ENCODE data around the gene APBB2.
"Not testable (repeated sequence)": the region's sequence is repeated elsewhere in the genome, so short reads cannot be mapped to it uniquely, and the experiment has no call there.

Gene APBB2

DNA sequence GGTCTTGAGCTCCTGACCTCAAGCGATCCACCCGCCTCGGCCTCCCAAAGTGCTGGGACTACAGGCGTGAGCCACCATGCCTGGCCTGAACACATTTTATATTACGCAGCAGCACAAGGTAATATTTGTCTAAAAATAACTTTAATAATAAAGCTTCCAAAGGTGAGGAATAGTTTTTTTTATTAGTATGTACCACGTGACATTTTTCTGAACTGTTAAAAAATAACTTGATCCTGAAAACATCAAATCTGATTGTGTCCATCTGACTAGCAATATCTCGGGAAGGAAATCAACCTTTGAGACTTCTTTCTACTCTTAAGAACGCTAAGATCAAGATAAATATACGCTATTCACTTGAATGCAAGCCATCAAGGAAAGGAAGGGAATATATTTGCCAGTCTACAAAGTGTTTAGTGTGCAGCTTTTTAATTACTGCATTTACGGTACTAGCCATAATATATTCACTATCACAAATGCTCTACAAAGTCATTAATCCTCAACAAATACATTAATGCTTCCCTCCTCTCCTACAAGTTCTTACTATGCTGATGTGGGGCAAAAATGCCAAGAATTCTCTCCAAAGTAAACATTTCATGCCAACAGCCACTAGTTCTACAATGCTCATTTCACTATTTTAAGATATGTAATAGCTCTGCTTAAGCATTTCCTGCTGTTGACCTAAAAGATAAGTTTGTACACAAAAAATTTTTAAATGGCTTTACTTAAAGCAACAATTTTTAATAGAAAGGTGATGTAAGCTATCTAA is 143.6 kb downstream of the APBB2 start:
- no peaks in the 10 kb centered on the region for H3K36me3 Mint-ChIP-seq

DNA sequence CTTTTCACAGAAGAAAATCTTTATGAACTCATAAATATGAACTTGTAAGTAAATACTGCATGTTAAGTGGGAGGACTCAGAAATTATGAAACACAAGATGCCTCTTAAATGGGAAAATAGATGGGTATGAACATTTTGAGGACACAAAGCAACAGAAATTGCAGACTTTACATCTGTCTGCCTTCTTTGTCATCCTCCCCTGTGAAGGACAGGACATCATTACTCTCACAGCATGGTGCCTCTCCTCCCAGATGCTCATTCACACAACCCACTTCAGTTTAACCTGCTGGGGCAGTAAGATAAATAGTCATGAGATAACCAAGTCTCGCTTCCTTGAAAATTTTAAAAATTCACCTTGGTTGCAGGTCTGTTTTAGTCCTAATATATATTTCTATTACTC is 144.5 kb downstream of the APBB2 start:
- Mint-ChIP-seq H3K4me1 (no peaks in the 10 kb centered on the region), H3K36me3 (no peaks in the 10 kb centered on the region), H3K9me3 (no peaks in the 10 kb centered on the region), H3K27ac (no peak overlapping the region), H3K4me3 (no peak overlapping the region)
- ATAC-seq: no peak
- no peak for DNase-seq (ENCODE audit: low spot score in 2 of 2)

More for the DNA sequence above, 143.6 kb downstream of the APBB2 start:
- no peaks in the 10 kb centered on the region for H3K9me3 Mint-ChIP-seq
- no peak overlapping the region for H3K27ac Mint-ChIP-seq
- H3K4me3 Mint-ChIP-seq: no peak overlapping the region
- ATAC-seq: no peak
- no peaks in the 10 kb centered on the region for H3K4me1 Mint-ChIP-seq
- DNase-seq (ENCODE audit: low spot score in 2 of 2): no peak

DNA sequence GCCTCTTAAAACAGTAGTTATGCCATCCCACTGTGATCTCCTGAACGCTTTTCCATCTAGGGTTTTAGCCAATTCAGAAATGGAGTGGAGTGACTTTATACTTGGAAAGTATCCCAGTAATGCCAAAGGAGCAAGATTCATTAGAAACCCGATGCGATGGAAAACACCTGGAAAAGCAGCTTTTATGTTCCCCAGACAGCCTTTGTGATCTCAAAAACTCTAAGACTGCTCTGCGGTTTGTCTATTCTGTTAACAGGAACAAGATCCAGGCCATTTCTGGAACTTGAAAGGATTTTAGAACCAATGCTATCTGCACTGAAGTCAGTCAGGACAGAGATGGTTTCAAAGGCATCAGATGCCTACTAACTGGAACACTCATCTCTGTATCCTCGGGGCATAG is 145.1 kb downstream of the APBB2 start:
- H3K9me3 Mint-ChIP-seq: no peaks in the 10 kb centered on the region
- H3K4me1 Mint-ChIP-seq: no peaks in the 10 kb centered on the region
- DNase-seq (ENCODE audit: low spot score in 2 of 2): no peak
- no peaks in the 10 kb centered on the region for H3K36me3 Mint-ChIP-seq
- H3K27ac Mint-ChIP-seq: no peak overlapping the region
- ATAC-seq: no peak
- no peak overlapping the region for H3K4me3 Mint-ChIP-seq

DNA sequence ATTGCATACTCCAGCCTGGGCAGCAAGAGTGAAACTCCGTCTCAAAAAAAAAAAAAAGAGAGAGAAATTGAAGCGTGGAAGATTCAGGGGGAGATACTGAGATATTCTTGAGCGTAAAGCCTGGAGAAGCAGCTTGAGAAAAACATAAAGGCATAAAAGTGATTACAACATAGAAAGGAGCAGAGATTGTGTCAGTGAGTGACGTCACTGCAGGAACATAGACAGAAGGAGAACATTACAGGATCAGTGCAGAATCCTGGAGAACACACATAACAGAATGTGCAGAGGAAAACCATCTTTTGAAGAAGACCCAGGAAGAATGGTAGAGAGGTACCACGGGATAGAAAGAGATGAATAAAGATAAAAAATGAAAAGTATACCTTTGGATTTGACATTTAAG is 147.0 kb downstream of the APBB2 start:
- DNase-seq (ENCODE audit: low spot score in 2 of 2) (no peak), ATAC-seq (no peak)
- no peaks in the 10 kb centered on the region for H3K36me3 Mint-ChIP-seq
- H3K27ac Mint-ChIP-seq: no peak overlapping the region
- H3K4me3 Mint-ChIP-seq: no peak overlapping the region
- no peaks in the 10 kb centered on the region for H3K9me3 Mint-ChIP-seq
- H3K4me1 Mint-ChIP-seq: no peaks in the 10 kb centered on the region

DNA sequence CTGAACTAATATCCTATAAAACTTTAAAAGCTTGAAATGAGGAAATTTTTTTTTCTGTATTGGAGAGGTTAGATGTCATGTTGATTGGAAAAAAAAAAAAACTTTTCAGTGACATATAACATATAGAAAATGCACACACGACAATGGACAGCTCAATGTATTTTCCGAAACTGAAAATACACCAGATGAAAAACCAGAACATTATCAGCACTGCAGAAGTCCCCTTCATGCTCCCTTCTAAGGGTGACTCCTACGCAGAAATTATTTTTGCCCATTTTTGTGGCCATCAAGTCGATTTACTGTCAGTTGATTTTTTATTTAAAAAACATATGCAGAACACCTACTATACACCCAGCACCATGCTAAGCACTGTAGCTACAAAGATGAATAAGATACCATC is 148.3 kb downstream of the APBB2 start:
- no peak overlapping the region for H3K27ac Mint-ChIP-seq
- no peaks in the 10 kb centered on the region for H3K9me3 Mint-ChIP-seq
- H3K4me3 Mint-ChIP-seq: no peak overlapping the region
- ATAC-seq (no peak), DNase-seq (ENCODE audit: low spot score in 2 of 2) (no peak)
- H3K36me3 Mint-ChIP-seq: no peaks in the 10 kb centered on the region
- no peaks in the 10 kb centered on the region for H3K4me1 Mint-ChIP-seq

DNA sequence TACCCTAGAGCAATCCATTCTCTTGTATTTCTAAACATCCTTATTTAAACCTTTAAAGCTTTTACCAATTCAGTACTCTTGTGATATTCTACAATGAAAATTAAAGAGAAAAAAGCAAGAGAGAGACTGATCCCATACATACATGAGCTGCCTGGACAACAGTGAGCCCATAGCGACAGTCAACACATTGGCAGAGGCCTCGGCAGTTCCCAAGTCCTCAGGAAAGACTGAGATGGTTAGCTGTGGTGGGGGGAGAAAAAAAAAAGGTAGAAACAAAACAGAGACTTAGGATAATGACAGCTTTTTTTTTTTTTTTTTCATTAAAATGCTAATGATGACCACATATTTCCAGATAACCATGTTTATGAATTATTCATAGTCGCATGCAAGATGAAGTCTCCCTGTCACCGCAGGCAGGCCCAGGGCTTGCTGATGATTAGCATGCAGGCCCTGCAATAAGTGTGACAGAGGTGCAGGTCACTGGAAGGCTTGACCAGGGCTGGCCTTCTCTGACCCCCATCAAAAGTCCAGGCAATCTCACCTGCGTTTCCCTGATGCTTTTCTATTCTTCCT is 148.8 kb downstream of the APBB2 start:
- no peak overlapping the region for H3K4me3 Mint-ChIP-seq
- H3K36me3 Mint-ChIP-seq: no peaks in the 10 kb centered on the region
- ATAC-seq (no peak), DNase-seq (ENCODE audit: low spot score in 2 of 2) (no peak)
- no peaks in the 10 kb centered on the region for H3K9me3 Mint-ChIP-seq
- no peaks in the 10 kb centered on the region for H3K4me1 Mint-ChIP-seq
- H3K27ac Mint-ChIP-seq: no peak overlapping the region

DNA sequence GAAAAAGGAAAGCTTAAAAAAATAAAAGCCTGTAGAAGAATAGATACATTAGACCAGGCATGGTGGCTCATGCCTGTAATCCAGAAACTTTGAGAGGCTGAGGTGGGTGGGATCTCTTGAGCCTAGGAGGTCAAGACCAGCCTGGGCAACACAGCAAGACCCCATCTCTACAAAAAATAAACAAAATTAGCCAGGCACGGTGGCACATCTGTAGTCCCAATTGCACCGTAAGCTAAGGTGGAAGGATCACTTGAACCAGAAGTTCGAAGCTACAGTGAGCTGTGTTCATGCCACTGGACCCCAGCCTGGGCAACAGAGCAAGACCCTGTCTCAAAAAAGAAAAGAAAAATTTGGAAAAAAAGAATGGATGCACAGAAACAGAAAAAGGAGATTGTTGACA is 149.4 kb downstream of the APBB2 start:
- Mint-ChIP-seq H3K27ac (no peak overlapping the region), H3K36me3 (no peaks in the 10 kb centered on the region), H3K9me3 (no peaks in the 10 kb centered on the region), H3K4me3 (no peak overlapping the region), H3K4me1 (no peaks in the 10 kb centered on the region)
- DNase-seq (ENCODE audit: low spot score in 2 of 2) (no peak), ATAC-seq (no peak)

DNA sequence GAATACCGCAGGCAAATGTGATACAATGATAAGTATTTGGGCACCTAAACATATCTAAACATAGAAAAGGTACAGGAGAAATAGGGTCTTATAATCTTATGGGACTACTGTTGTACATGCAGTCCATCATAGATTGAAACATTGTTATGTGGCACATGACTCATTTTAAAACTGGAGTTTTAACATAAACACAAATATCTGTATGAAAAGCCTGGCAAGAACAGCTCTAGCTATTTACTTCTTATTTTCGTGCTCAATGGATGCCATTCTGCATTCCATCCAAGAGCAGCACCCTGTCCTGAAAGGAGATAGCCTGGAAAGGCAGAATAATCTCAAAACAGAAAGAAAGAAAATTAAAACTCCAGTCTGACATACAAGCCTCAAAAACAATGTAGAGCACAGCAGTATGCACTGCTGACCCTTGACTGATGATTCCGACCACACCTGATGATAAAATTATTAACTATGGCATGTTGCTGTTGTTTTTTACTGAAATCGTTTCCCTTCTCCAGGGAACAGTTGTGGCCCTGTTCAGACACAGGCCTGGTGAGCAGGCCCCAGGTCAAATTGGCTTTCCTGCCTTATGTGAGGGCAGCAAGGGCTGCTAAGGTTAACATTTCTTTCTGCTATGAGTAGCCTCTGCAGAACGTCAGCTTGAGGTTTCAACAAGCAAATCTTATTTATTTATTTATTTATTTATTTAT is 152.7 kb downstream of the APBB2 start:
- Mint-ChIP-seq H3K9me3 (peaks cover 5% of the 10 kb centered on the region), H3K4me1 (no peaks in the 10 kb centered on the region), H3K36me3 (no peaks in the 10 kb centered on the region), H3K27ac (no peak overlapping the region), H3K4me3 (no peak overlapping the region)
- ATAC-seq (no peak), DNase-seq (ENCODE audit: low spot score in 2 of 2) (no peak)

DNA sequence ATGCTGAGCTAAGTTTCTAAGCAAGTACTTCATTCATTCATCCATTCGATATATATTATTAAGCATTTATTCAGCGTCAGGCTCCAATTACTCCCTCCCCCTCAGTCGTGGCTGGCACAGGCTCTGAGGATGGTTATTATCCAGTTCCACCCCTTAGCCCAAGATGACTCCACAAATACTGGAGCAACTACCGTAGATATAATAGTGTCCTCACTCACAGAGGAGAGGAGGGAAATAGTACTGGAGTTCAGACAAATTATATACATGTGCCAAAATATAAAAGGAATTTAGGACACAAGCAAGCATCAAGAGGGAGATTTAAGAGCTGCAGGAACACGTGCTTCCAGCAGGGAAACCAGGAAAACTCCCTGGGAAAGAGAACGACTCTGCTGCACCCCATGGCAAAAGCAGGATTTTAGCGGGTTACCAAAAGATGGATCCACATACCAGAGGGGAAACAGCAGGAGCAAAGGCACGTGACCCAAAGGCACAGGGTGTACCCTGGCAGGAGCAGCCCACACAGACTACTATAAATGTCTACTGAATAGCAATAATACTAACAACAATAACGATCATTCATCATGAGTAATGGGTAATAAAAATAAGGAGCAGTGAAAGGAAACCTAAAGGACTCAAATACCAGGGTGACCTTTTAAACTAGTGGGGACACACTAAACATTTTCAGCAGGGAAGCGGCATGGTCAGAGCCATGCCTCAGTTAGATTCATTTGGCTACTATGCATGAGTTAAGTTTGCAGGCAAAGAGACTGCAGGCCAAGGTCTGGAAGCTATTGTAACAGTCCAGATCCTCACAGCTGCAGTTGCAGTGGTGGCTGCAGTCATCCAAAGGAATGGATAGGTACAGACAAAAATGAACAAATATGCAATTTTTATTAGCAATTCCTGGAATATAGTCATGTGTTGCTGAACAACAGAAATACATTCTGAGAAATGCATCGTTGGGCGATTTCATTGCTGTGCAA is 153.7 kb downstream of the APBB2 start:
- H3K4me1 Mint-ChIP-seq: no peaks in the 10 kb centered on the region
- no peak overlapping the region for H3K27ac Mint-ChIP-seq
- peaks cover 5% of the 10 kb centered on the region for H3K9me3 Mint-ChIP-seq
- H3K4me3 Mint-ChIP-seq: no peak overlapping the region
- DNase-seq (ENCODE audit: low spot score in 2 of 2) (no peak), ATAC-seq (no peak)
- no peaks in the 10 kb centered on the region for H3K36me3 Mint-ChIP-seq

DNA sequence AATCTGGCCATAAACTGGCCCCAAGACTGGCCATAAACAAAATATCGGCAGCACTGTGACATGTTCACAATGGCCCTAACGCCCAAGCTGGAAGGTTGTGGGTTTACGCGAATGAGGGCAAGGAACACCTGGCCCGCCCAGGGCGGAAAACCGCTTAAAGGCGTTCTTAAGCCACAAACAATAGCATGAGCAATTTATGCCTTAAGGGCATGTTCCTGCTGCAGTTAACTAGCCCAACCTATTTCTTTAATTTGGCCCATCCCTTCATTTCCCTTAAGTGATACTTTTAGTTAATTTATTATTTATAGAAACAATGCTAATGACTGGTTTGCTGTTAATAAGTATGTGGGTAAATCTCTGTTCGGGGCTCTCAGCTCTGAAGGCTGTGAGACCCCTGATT is 154.9 kb downstream of the APBB2 start:
- H3K4me1 Mint-ChIP-seq; ATAC-seq; DNase-seq (ENCODE audit: low spot score in 2 of 2); H3K4me3 Mint-ChIP-seq; H3K27ac Mint-ChIP-seq; H3K36me3 Mint-ChIP-seq: not testable (repeated sequence)
- peaks cover 12% of the 10 kb centered on the region for H3K9me3 Mint-ChIP-seq

DNA sequence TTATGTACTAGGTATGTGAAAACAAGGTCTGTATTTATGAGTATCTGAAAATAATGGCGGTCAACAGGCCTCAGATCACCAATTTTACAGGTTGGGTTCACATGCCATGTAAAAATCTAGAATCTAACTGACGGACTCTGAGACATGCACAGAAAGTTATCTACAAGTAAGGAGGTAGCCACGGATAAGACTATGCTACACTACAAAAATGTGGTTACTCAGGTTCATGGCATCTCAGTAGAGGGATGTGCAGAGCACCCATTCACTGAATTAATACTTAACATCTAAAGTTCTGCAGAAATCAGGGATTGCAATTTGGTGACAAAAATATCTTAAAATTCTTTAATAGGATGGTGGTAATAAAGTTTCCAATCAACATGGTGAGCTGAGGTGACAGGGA is 155.9 kb downstream of the APBB2 start:
- Mint-ChIP-seq H3K36me3 (no peaks in the 10 kb centered on the region), H3K27ac (no peak overlapping the region), H3K9me3 (peaks cover 12% of the 10 kb centered on the region), H3K4me1 (no peaks in the 10 kb centered on the region), H3K4me3 (no peak overlapping the region)
- DNase-seq (ENCODE audit: low spot score in 2 of 2) (no peak), ATAC-seq (no peak)

DNA sequence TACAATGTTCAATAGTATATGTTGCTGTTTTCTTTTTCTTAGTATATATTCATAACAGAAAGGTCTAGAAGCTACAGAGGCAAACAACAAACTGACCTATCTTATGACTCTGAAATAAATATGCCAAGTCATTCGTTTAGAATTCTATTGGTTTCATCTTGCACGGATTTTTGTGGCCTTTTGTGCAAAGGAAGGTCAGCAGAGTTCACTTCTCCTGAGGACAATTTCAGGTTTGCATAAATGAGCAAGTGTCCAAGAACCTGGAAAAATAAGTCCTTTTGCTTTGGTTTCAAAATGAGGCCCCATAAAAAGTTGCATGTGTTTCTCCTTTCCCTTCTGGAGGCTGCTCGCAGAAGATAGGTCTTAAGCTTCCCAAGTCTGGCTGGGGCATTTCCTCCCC is 156.9 kb downstream of the APBB2 start:
- no peaks in the 10 kb centered on the region for H3K36me3 Mint-ChIP-seq
- peaks cover 12% of the 10 kb centered on the region for H3K9me3 Mint-ChIP-seq
- no peak overlapping the region for H3K27ac Mint-ChIP-seq
- H3K4me1 Mint-ChIP-seq: no peaks in the 10 kb centered on the region
- ATAC-seq (no peak), DNase-seq (ENCODE audit: low spot score in 2 of 2) (no peak)
- no peak overlapping the region for H3K4me3 Mint-ChIP-seq

DNA sequence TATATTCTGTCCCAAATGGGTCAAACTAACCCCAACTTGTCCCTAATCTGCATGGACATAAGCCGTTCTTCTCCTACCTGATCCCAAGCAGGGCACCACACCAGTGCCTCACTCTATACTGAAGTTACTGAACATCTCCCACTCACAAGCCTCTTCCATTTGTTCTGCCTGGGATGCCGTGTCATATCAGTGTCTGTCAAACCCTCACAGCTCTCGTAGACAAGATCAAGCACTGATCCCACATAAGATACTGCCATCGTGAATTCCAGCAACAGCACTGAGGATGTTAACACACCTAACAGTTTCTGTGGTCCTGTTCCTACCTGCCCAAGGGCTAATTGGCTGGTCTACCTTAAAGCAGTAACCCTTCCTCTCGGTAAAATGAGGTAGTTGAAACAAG is 162.1 kb downstream of the APBB2 start:
- Mint-ChIP-seq H3K4me3 (no peak overlapping the region), H3K4me1 (no peaks in the 10 kb centered on the region), H3K9me3 (peaks cover 10% of the 10 kb centered on the region)

DNA sequence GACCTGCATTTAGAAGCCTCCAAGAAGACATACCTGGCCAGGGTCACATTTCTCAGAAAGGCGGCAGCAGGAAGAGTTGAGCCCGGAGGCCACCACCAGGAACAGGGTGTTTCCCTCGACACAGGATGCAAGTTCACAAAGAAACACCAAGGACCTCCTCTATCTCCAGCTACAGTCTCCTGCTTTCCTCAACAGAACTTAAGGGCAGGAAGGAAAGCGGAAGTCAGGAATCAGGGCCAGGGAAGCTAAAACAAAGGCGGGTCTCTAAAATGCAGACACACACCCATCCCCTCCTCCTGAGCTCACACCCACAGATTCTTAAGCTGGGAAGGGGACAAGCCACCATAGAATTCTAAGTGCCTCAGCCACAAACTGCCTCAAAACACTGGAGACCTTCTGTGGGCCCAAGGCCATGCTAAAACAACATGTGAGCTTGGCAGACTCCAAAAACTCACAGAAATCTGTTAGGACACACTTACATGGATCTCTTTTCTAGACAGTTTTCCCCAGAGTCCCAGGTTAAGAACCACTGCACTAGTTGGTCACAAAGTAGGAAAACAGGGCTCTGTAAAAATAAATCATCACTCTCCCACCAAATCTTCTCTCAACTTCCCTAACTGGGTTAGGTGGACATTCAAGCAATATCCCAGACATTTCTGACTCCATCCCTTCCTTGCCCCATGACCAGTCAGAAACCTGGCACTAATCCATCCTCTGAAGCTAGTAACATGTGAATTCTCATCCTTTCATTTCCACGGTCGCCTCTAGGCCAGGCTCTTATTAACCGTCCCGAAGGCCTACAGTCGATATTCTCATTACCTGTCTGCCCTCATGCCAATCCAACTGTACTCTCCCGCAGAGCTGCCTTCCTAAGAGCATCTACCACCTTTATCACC is 163.2 kb downstream of the APBB2 start:
- Mint-ChIP-seq H3K27ac (no peak overlapping the region), H3K9me3 (peaks cover 10% of the 10 kb centered on the region), H3K4me1 (no peaks in the 10 kb centered on the region), H3K36me3 (no peaks in the 10 kb centered on the region), H3K4me3 (no peak overlapping the region)
- no peak for DNase-seq (ENCODE audit: low spot score in 2 of 2)
- ATAC-seq: no peak

More for the DNA sequence above, 162.1 kb downstream of the APBB2 start:
- Mint-ChIP-seq H3K36me3 (no peaks in the 10 kb centered on the region), H3K27ac (no peak overlapping the region)
- ATAC-seq (no peak), DNase-seq (ENCODE audit: low spot score in 2 of 2) (no peak)
